ENCODE results near the gene PYDC1. TPM values are rescaled to one million over a fixed set of nuclear protein-coding genes. Genes with fewer than 3 reads are reported as not detected.
"Not testable (repeated sequence)": the region's sequence is repeated elsewhere in the genome, so short reads cannot be mapped to it uniquely, and the experiment has no call there.

The PYDC1 gene
- not detected for polyA plus RNA-seq (ENCODE audit: insufficient read length)
- long read RNA-seq, donor 1 = 0 reads
- long read RNA-seq, donor 2 = 0 reads
- long read RNA-seq, donor 3 = 0 reads
- long read RNA-seq, donor 4 = 0 reads
- long read RNA-seq, donor 5 = 0 reads
- long read RNA-seq, donor 6 = 0 reads
- long read RNA-seq, donor 7 = 0 reads
- long read RNA-seq, donor 8 = 0 reads

DNA sequence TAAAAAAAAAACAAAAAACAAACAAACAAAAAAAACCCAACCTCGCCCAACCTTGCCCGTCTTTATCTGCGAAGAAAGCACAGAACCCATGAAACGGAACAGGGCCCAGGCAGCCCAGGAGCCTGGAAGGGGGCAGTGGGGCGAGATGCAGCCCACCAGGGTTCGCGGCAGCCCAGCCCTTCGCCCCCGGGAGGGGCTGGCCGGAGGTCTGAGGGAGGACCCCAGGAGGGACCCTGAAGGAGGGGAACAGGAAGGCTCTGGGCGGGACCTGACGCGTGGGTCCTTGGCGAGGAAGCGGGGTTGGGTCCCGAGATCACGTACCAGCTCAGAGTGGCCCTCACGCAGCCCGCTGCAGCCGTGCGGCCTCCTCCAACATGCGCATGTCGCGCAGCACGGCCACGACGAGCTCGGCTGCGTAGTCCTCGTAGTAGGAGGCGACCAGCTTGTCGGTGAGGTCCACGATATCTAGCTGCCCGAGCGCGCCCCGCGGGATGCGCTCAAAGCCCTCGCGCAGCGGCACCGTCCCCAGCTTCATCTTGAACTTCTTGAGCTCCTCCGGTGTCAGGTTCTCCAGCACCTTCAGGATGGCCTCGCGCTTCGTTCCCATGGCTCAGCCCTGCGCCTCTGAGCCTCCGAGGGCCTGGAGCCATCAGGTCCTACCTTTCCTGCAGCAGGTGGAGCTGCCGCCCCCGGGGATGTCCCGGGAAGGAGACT lies at the start of gene PYDC1:
PYDC1 (minus strand) TSS at position 714 of the 714 bp plus-strand sequence; CDS start at position 607, 107 bp downstream.
- no peak for DNase-seq

DNA sequence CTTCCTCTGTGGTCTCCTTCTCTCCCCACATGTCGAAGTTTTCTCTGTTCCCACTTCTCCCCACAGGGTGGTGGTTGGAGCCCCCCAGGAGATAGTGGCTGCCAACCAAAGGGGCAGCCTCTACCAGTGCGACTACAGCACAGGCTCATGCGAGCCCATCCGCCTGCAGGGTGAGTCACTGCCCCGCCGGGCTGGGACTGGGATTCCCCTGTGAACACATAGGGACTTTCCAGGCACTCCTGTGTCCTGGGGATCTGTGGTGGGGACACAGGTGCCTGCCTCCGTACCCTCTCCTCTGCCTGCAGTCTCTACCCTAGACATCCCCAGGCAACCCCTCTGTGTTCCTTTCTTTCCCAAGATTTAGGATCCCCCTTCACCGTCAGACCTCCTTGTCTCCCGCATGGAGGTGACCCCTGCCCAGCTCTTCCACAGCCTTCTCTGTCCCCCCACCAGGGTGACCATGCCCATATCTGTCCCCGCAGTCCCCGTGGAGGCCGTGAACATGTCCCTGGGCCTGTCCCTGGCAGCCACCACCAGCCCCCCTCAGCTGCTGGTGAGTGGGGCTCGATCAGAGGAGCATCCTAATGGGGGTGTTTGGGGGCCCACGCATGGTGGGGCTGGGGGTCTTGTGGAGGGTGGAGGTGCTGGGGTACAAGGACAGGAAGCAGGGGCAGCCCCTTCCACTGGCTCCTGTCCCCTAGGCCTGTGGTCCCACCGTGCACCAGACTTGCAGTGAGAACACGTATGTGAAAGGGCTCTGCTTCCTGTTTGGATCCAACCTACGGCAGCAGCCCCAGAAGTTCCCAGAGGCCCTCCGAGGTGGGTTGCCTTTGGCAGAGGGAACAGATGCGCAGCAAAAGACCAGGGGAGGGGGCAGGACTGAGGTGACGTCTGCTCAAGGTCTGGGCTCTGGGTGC lies 48.7 kb upstream of the PYDC1 start:
- no peak for DNase-seq

DNA sequence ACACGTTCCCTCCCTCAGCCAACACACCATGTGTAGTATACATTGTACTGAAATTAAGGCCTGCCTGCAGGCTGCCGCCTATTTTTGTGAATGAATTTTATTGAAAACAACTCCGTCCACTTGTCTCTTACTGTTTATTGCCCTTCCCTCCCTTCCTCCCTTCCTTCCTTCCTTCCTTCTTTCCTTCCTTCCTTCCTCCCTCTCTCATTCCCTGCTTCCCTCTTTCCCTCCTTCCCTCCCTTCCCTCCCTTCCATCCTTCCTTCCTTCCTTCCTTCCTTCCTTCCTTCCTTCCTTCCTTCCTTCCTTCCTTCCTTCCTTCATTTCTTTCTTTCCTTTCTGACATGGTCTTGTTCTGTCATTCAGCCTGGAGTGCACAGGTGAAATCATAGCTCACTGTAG lies 45.1 kb upstream of the PYDC1 start:
- DNase-seq = no peak

- no peak for DNase-seq
These were observed 43.4 kb upstream of the PYDC1 start for GRCh38 chr16:31260136-31260931.

- DNase-seq = no peak
These were observed 41.4 kb upstream of the PYDC1 start for GRCh38 chr16:31258366-31258765.

DNA sequence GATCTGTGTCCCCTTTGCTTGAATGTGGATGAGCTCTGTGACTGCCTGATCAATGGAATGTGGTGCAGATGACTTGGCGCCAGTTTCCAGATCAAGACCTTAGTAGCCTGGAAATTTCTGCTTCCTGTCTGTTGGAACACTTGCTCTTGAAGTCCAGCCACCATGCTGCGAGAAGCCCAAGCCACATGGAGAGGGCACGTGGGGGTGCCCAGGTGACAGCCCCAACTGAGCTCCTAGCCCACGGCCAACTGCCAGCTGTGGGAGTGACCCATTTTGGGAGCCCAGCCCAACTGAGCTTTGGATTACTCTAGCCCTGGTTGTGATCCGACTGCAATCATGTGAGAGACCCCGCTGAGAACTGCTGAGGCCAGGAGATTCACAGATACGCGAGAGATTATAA lies 39.5 kb upstream of the PYDC1 start:
- no peak for DNase-seq

DNA sequence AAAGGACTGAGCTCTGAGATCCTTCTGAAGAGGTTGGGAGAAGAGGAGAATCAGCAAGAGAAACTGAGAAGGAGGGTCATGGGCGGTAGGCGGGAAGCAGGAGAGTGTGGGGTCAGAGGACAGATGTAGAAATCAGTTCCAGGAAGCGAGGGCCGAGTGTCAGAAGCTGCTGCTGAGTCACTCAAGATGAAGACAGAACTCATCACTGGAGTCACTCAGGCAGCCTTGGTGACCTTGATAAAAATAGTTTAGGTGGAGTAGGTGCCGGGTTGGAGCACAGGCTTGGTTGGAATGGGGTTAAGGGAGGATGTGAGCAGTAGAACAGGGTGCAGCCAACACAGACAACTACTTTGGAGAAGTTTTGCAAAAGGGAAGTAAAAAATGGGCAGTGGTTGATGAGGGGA lies 36.7 kb upstream of the PYDC1 start:
- no peak for DNase-seq

DNA sequence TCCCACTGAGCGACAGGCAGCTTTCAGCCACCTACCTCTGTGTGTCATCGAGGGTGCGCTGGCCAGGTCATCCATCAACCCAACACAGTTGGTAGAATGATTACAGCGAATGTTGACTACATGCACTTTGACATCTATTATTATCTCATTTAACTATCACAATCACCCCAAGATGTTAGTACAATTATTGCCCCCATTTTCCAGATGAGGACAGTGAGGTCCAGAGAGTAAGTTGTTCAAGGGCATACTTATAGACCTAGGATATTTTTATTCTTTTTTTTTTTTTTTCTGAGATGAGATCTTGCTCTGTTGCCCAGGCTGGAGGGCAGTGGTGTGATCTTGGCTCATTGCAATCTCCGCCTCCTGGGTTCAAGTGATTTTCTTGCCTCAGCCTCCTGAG lies 34.5 kb upstream of the PYDC1 start:
- no peak for DNase-seq

- DNase-seq = no peak
These were observed 33.9 kb upstream of the PYDC1 start for GRCh38 chr16:31250782-31251384.

DNA sequence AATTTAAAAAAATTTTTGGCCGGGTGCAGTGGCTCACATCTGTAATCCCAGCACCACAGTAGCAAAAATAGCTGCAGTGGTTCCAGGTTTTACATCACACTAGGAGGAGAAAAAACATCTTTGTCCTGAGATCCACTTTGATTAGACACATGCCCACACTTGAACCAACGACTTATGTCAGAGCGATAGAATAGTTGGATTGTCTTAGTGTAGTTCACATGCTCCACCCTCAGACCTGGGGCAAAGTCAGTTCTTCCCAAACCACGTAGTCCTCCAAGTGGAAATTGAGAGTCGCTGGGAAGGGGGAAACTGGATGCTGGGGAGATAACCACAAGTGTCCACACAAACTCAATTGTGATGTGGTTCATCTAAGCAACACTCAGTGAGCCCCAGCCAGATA lies 31.4 kb upstream of the PYDC1 start:
- no peak for DNase-seq

DNA sequence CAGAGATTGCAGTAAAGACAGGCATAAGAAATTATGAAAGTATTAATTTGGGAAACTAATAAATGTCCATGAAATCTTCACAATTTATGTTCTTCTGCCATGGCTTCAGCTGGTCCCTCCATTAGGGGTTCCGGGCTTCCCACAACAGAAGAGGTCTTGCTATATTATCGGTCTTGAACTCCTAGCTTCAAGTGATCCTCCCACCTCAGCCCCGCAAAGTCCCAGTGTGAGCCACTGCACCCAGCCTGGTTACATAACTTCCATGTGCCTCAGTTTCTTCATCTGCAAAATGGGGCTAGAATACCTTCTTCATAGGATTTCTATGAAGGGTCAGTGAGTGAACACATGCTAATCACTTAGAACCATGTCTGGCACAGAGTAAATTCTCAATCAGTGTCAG lies 29.4 kb upstream of the PYDC1 start:
- no peak for DNase-seq

- DNase-seq = not testable (repeated sequence)
These were observed 28.7 kb upstream of the PYDC1 start for GRCh38 chr16:31245598-31245997.

DNA sequence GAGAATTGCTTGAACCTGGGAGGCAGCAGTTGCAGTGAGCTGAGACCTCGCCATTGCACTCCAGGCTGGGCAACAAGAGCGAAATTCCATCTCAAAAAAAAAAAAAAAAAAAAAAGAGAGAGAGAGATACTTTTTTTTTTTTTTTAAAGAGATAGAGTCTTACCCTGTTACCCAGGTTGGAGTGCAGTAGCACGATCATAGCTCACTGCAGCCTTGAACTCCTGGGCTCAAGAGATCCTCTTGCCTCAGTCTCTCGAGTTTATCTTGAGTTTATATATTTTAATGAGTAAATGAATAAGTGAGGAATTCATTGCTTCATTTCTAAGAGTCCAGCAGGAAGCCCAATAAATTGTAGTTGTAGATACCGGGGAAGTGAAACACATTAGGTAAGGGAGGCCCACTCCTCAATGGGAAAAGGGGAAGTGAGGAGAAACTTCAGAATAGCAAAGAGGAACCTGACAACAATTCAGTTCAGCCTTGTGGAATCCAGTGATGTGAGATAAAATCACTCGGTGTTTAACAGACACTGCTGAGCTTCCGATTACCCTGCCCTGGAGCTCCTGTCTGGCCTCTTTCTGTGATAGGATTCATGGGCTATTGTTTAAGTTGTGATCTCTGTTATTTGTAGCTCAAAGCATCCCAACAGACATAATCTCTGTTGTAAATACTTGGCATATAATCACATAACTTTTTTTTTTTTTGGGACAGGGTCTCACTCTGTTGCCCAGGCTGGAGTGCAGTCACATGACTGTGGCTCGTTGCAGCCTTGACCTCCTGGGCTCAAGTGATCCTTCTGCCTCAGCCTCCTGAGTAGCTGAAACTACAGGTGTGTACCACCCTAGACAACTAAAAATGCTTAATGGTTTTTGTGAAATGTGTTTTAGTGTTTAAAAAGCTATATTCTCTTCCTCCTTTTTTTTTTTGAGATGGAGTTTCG lies 27.1 kb upstream of the PYDC1 start:
- DNase-seq = no peak

DNA sequence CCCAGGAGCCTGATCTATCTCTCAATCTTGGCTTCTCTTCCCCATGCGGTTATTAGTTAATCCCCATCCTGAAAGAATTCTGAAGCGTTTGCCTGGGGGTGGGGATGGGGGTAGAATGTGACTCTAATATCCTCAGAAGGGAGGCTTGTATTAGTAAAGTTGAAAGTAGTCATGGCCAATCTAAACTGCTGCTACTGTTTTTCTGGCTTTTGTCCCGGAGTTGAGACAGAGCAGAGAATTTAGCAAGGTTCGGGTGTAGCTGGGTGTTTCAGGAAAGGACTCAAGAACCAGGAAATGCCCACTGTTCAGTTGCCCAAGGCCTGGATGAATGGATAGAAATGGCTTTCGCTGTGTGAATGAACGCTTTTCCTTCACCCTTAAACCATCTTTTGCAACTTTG lies 25.3 kb upstream of the PYDC1 start:
- DNase-seq = no peak

- DNase-seq = no peak
These were observed 21.1 kb upstream of the PYDC1 start for GRCh38 chr16:31238041-31238440.

GRCh38 chr16:31229501-31229900 lies 12.6 kb upstream of the PYDC1 start:
- DNase-seq = no peak

DNA sequence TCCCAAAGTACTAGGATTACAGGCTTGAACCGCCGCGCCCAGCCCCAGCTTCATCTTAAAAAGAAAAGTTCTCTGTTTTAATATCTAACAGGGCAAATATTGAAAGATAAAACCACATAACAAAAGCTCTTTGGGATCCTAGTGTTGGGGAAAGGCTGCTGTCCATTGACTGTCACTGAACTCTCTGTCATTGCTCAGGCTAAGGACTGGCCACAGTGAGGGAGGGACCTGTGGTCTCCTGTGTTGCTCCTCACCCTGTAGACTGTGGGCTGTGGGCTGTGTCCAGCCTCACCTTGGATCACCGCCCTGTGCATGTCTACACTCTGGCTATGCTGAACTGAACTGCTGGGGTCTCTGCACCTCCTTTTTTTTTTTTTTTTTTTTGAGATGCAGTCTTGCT lies 11.3 kb upstream of the PYDC1 start:
- no peak for DNase-seq

- DNase-seq = no peak
These were observed 8.3 kb upstream of the PYDC1 start for GRCh38 chr16:31225193-31225592.

DNA sequence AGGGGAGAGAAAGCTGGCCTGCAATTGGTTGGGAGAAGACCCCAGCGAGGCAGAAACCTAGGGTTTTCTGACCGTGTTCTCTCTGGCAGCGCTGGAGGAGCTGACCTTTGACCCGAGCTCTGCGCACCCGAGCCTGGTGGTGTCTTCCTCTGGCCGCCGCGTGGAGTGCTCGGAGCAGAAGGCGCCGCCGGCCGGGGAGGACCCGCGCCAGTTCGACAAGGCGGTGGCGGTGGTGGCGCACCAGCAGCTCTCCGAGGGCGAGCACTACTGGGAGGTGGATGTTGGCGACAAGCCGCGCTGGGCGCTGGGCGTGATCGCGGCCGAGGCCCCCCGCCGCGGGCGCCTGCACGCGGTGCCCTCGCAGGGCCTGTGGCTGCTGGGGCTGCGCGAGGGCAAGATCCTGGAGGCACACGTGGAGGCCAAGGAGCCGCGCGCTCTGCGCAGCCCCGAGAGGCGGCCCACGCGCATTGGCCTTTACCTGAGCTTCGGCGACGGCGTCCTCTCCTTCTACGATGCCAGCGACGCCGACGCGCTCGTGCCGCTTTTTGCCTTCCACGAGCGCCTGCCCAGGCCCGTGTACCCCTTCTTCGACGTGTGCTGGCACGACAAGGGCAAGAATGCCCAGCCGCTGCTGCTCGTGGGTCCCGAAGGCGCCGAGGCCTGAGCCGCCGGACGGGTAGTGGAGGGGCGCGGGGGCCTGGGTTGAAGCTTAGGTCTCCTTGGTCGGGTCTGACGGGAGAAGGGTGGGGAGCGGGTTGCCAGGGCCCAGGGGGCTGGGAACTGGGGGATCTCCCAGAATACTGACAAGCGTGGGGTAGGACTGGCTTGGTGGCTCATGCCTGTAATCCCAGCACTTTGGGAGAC lies 7.4 kb upstream of the PYDC1 start:
- DNase-seq = no peak

DNA sequence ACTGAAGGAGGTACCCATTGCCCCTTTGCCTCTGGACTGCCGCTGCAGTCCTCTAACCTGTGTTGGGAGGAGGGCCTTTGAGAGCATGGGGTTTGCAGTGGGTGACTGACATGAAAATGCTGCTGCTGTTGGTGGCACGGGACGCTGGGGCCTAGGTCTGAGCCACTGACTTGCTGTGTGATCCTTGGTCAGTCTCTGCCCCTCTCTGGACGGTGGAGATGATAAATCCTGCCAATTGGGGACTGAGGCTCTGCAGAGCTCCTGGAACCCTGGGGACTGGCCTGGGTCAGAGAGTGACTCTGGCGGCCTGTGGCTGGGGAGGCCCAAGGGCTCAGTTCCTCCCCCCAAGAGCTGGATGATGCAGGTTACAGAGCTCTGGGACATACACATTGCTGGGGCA lies 6.1 kb upstream of the PYDC1 start:
- no peak for DNase-seq
